HL-60 (cell line): ENCODE results near the gene ZNRF3.

ENCODE experiments used
- POLR2AphosphoS5 ChIP-seq: IDR thresholded peaks from 2 replicates; pipeline ENCODE4 v1.6.1; 2012; ENCODE audit warnings: low read depth
- TF ChIP-seq, protein P1 (sequence below): IDR thresholded peaks from one replicate; pipeline ENCODE4 v1.5.1; 2011; ENCODE audit warnings: low read length, control low read depth, inconsistent platforms; ENCODE audit not compliant: insufficient read depth

DNA sequence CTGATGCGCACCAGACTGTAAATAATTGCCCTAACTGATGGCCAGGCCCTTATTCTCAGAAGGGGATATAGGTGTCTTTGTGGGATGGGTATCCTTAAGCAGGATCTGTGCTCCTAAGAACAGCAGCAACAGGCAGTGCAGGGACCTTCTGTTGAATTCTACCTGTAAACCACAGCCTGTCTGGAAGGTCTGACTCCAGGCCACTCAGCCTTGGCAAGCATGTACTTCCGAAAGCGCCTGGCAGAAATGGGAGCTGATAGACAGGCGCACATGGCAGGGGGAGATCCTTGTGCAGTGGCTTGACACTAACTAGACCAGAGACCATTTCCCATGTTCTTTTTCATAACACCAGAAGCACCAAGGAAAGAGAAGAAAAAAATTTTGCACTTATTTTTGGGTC lies 119.2 kb downstream of the ZNRF3 start:
- TF ChIP-seq POLR2AphosphoS5, result no peak
- TF ChIP-seq, protein P1, sequence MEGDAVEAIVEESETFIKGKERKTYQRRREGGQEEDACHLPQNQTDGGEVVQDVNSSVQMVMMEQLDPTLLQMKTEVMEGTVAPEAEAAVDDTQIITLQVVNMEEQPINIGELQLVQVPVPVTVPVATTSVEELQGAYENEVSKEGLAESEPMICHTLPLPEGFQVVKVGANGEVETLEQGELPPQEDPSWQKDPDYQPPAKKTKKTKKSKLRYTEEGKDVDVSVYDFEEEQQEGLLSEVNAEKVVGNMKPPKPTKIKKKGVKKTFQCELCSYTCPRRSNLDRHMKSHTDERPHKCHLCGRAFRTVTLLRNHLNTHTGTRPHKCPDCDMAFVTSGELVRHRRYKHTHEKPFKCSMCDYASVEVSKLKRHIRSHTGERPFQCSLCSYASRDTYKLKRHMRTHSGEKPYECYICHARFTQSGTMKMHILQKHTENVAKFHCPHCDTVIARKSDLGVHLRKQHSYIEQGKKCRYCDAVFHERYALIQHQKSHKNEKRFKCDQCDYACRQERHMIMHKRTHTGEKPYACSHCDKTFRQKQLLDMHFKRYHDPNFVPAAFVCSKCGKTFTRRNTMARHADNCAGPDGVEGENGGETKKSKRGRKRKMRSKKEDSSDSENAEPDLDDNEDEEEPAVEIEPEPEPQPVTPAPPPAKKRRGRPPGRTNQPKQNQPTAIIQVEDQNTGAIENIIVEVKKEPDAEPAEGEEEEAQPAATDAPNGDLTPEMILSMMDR, result no peak
